NT2/D1 (cell line): Measurements from ENCODE around the gene OR7A17.

Experiments used
- DNase-seq: peaks from one replicate; pipeline ENCODE4 v3.0.0-alpha.2; 2011; ENCODE audit warnings: low read depth, low spot score
- H3K27me3 ChIP-seq: 2 replicates; pipeline ENCODE4 v1.6.0; 2011; ENCODE audit warnings: mild to moderate bottlenecking; ENCODE audit not compliant: insufficient read length, insufficient read depth
- H3K36me3 ChIP-seq: 2 replicates; pipeline ENCODE4 v1.6.1; 2011; ENCODE audit warnings: mild to moderate bottlenecking, low read length, mixed read lengths; ENCODE audit not compliant: insufficient read depth, insufficient read length
- H3K4me1 ChIP-seq: 2 replicates; pipeline ENCODE4 v1.5.1; 2011; ENCODE audit not compliant: insufficient read depth, insufficient read length
- H3K4me3 ChIP-seq: 2 replicates; pipeline ENCODE4 v1.5.1; 2011; ENCODE audit warnings: low read depth; ENCODE audit not compliant: insufficient read length
- H3K9ac ChIP-seq: 2 replicates; pipeline ENCODE4 v1.6.0; 2011; ENCODE audit warnings: low read depth; ENCODE audit not compliant: insufficient read length
- H3K9me3 ChIP-seq: 2 replicates; pipeline ENCODE4 v1.5.1; 2011; ENCODE audit warnings: mild to moderate bottlenecking, low read length; ENCODE audit not compliant: insufficient read depth
- SUZ12 ChIP-seq: IDR thresholded peaks from 2 replicates; pipeline ENCODE4 v1.6.1; 2011; ENCODE audit not compliant: insufficient read length, insufficient read depth; ENCODE audit errors: extremely low read depth
- YY1 ChIP-seq: IDR thresholded peaks from 2 replicates; pipeline ENCODE4 v1.6.1; 2011; ENCODE audit not compliant: insufficient read length, insufficient read depth
- ZNF274 ChIP-seq: IDR thresholded peaks from 2 replicates; pipeline ENCODE4 v1.6.1; 2011; ENCODE audit warnings: mild to moderate bottlenecking, low read depth, low read length

The OR7A17 gene

DNA sequence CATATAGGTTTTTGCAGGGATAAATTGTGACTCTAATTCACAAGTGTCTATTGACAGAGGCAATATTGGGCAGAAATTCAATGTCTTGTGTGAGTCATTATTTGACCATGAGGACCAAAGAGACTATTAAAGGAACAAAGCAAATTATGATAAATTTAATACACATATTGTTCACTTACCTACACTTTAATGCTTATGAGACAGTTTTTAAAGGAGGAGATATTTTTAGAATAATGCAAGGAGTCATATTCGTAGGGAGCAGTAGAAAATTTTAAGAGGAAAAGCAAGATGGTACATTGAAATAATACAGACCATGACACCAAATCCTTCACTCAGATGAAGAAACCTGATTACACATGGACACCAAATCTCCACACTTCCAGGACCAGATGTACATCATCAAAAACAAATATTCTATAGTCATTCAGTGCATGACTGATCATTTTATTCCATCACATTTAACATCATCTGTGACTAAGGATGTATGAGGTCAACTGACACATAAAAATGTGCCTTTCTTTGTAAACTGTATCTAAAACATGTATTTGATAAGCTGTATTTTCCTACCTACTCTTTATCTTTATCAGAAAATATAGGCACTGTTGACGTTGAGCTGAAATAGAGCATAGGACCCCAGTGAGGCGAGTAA is 4.2 kb upstream of the OR7A17 start:
- Histone ChIP-seq H3K4me1 (no peaks in the 10 kb centered on the region), H3K9me3 (peaks cover 6% of the 10 kb centered on the region; the same call in 1 of the 2 replicates), H3K36me3 (no peaks in the 10 kb centered on the region), H3K4me3 (no peak overlapping the region), H3K27me3 (no peaks in the 10 kb centered on the region), H3K9ac (no peak overlapping the region)
- DNase-seq = no peak
- no peak for TF ChIP-seq YY1

- H3K4me3 ChIP-seq = no peak overlapping the region
- no peak for TF ChIP-seq YY1
- no peak for TF ChIP-seq SUZ12
- TF ChIP-seq ZNF274 = no peak
- no peaks in the 10 kb centered on the region for H3K36me3 ChIP-seq
- H3K9ac ChIP-seq = no peak overlapping the region
- no peak for DNase-seq
- no peaks in the 10 kb centered on the region for H3K4me1 ChIP-seq
- H3K27me3 ChIP-seq = no peaks in the 10 kb centered on the region
- H3K9me3 ChIP-seq = peaks cover 18% of the 10 kb centered on the region
Measured at GRCh38 chr19:14871619-14872230, 14.2 kb downstream of the OR7A17 start.

- Histone ChIP-seq H3K9ac (no peak overlapping the region), H3K4me1 (no peaks in the 10 kb centered on the region), H3K36me3 (no peaks in the 10 kb centered on the region), H3K27me3 (no peaks in the 10 kb centered on the region), H3K9me3 (peaks cover 20% of the 10 kb centered on the region), H3K4me3 (no peak overlapping the region)
- TF ChIP-seq YY1 (no peak), ZNF274 (no peak), SUZ12 (no peak)
- DNase-seq = no peak
Measured at GRCh38 chr19:14868497-14868896, 17.4 kb downstream of the OR7A17 start.

DNA sequence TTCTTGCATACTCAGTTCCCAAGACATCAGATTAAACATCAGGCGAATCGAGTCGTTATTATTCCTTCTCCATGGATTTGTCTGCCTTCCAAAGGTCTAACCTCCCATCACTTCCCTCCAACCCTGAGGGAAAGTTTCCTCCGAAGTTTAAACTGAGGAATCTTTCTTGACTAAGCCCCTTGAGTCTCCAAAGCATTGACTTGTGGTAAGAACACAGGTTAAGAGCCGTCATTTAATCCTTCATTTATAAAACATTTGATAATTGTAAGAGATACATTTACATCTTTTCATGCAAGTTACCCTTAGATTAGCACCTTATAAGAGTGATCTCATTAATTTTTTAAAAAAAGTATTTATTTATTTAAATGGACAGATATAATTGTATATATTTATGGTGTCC is 37.1 kb downstream of the OR7A17 start, which contains the start of gene OR7A10:
TSS of gene OR7A10 (minus strand) at position 101 of the 400 bp plus-strand sequence. CDS start 7,045 bp downstream, outside the sequence.
- Histone ChIP-seq H3K9me3 (no peaks in the 10 kb centered on the region), H3K4me3 (no peak within 1 kb of the TSS), H3K36me3 (no peaks in the 10 kb centered on the region), H3K9ac (no peak within 1 kb of the TSS), H3K27me3 (no peaks in the 10 kb centered on the region), H3K4me1 (no peaks in the 10 kb centered on the region)
- DNase-seq = no peak
- no peak for TF ChIP-seq YY1
- TF ChIP-seq ZNF274 = no peak
- no peak for TF ChIP-seq SUZ12

GRCh38 chr19:14843578-14843977 is 42.4 kb downstream of the OR7A17 start:
- TF ChIP-seq YY1 = no peak
- TF ChIP-seq SUZ12 = no peak
- no peak for TF ChIP-seq ZNF274
- 0 out of 2 replicates have a peak, but pooled peaks cover 6% of the 10 kb centered on the region for H3K9me3 ChIP-seq
- H3K4me1 ChIP-seq = no peaks in the 10 kb centered on the region
- no peaks in the 10 kb centered on the region for H3K27me3 ChIP-seq
- H3K9ac ChIP-seq = no peak overlapping the region
- no peaks in the 10 kb centered on the region for H3K36me3 ChIP-seq
- no peak overlapping the region for H3K4me3 ChIP-seq
- no peak for DNase-seq

DNA sequence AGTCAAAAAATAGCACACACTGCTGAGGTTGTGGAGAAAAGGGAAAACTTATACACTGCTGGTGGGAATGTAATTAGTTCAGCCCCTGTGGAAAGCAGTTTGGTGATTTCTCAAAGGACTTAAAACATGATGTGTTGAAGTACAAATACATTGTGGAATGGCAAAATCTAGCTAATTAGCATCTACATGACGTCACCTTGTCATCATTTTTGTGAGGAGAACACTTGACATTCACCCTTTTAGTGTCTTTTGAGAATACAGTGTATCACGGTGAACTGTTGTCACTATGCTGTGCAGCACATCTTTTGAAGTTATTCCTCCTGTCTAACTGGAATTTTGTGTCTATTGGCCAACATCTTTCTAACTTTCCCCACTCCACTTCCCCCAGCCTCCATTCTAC is 42.8 kb downstream of the OR7A17 start:
- no peak overlapping the region for H3K4me3 ChIP-seq
- H3K9ac ChIP-seq = no peak overlapping the region
- no peak for TF ChIP-seq SUZ12
- no peak for TF ChIP-seq ZNF274
- no peak for TF ChIP-seq YY1
- no peaks in the 10 kb centered on the region for H3K4me1 ChIP-seq
- H3K9me3 ChIP-seq = 0 out of 2 replicates have a peak, but pooled peaks cover 6% of the 10 kb centered on the region
- H3K36me3 ChIP-seq = no peaks in the 10 kb centered on the region
- DNase-seq = no peak
- H3K27me3 ChIP-seq = no peaks in the 10 kb centered on the region

GRCh38 chr19:14840206-14840605 is 45.7 kb downstream of the OR7A17 start:
- no peak overlapping the region for H3K9ac ChIP-seq
- DNase-seq = no peak
- no peaks in the 10 kb centered on the region for H3K36me3 ChIP-seq
- H3K4me3 ChIP-seq = no peak overlapping the region
- TF ChIP-seq ZNF274 (no peak), SUZ12 (no peak), YY1 (no peak)
- H3K4me1 ChIP-seq = no peaks in the 10 kb centered on the region
- H3K27me3 ChIP-seq = no peaks in the 10 kb centered on the region
- 0 out of 2 replicates have a peak, but pooled peaks cover 6% of the 10 kb centered on the region for H3K9me3 ChIP-seq
